Psoas muscle (tissue), 8 donors: ENCODE data around the gene FAM168B. TPM values are rescaled to one million over a fixed set of nuclear protein-coding genes. Genes with fewer than 3 reads are reported as not detected.

Experiments
- ATAC-seq, 4 donors: fragments of 200-7000 bp; cut with Tn5 transposase; one replicate each; pipeline ENCODE4 v1.9.1; 2020; ENCODE audit warnings: moderate library complexity in 3 of 4, mild to moderate bottlenecking in 2 of 4
- DNase-seq, 2 donors: peaks; one replicate each; pipeline ENCODE4 v3.0.0-alpha.2; 2020
- H3K27ac ChIP-seq: fragments of 200-600 bp; one replicate; pipeline ENCODE4 v1.8.0; 2022
- H3K27me3 ChIP-seq, 3 donors: fragments of 200-600 bp in 1 of 3; one replicate each; pipeline versions ENCODE4 v1.6.1 to v1.8.0; 2013 to 2022; ENCODE audit warnings: low read length in 2 of 3, mild to moderate bottlenecking in 2 of 3, moderate library complexity in 1 of 3; ENCODE audit not compliant: insufficient read depth in 3 of 3
- H3K36me3 ChIP-seq, 2 donors: fragments of 200-600 bp in 1 of 2; one replicate each; pipeline versions ENCODE4 v1.6.1 to v1.8.0; 2013 to 2022; ENCODE audit warnings: low read depth in 1 of 2, mild to moderate bottlenecking in 1 of 2, moderate library complexity in 1 of 2; ENCODE audit not compliant: insufficient read depth in 1 of 2
- H3K4me1 ChIP-seq: fragments of 200-600 bp; one replicate; pipeline ENCODE4 v1.8.0; 2022
- H3K4me3 ChIP-seq: fragments of 200-600 bp; one replicate; pipeline ENCODE4 v1.8.0; 2022; ENCODE audit warnings: mild to moderate bottlenecking
- H3K9me3 ChIP-seq: fragments of 200-600 bp; one replicate; pipeline ENCODE4 v1.8.0; 2022
- WGBS, 3 donors: extraction: QIAGEN DNeasy Blood & Tissue Kit; methylation state at CpG; one replicate each; pipeline versions ENCODE4 v1.1.6 to v1.1.7; 2013; 5-methylcytosine and 5-hydroxymethylcytosine counted together
- intact Hi-C, 2 donors: fragments of 100-400 bp; cut with DNase I; formaldehyde crosslinking; loops; one replicate each; pipeline versions ENCODE4 v1.11.0 to v1.14.2; 2022
- polyA plus RNA-seq, 3 donors: library from polyadenylated mRNA; stranded (reverse); fragments of 200-250 nt; gene quantifications; one replicate each; pipeline ENCODE4 v1.2.3, GENCODE V29; 2013
- total RNA-seq, 4 donors: library from RNA; stranded (reverse); fragmentation: NEBNext Ultra II Directional in 2 of 4; extraction: Animal tissue kit (Norgen Biotek cat#: 25700) in 2 of 4; gene quantifications; one replicate each; pipeline versions ENCODE4 v1.2.1 to v1.2.4, GENCODE V29; 2021 to 2023
- TF ChIP-seq, protein P1 (sequence below): fragments of 200-600 bp; IDR thresholded peaks from one replicate; pipeline ENCODE4 v1.8.0; 2022; ENCODE audit warnings: antibody characterized with exemption
- donor health status: healthy with polysubstance abuse.
- donor health status: DM: no; HTN: no; CAD: no; lungs with moderate emphysema.
- donor health status: Bipolar disorder and iron deficiency.
- donor health status: healthy.
- donor health status: DM: yes; HTN: yes; CAD: no.
- donor health status: DM: no; HTN: no; CAD: no.
- donor health status: DM: no; HTN: no; CAD: no.
- donor health status: DM: yes; HTN: yes; CAD: no.

FAM168B gene
- total and polyA plus RNA-seq, 7 donors, result 39.2 to 155 (median 98.8) TPM

DNA sequence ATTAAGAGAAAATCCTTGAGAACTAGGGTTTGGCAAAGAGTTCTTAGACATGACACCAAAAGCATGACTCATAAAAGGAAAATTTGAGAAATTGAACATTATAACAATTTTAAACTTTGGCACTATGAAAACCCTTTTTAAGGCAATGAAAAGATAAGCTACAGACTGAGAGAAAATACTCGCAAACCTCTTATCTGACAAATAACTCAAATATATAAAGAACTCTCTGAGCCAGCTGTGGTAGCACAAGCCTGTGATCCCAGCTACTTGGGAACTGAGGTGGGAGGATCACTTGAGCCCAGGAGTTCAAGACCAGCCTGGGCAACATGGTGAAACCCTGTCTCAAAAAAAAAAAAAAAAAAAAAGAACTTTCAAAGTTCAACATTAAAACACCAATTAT is 70.5 kb downstream of the FAM168B start:
- Histone ChIP-seq H3K36me3 (no peaks in the 10 kb centered on the region), H3K4me1 (no peaks in the 10 kb centered on the region), H3K27ac (no peak overlapping the region), H3K27me3 (no peaks in the 10 kb centered on the region), H3K4me3 (no peak overlapping the region), H3K9me3 (no peaks in the 10 kb centered on the region)
- ATAC-seq (no peak), DNase-seq (no peak)
- TF ChIP-seq, protein P1, sequence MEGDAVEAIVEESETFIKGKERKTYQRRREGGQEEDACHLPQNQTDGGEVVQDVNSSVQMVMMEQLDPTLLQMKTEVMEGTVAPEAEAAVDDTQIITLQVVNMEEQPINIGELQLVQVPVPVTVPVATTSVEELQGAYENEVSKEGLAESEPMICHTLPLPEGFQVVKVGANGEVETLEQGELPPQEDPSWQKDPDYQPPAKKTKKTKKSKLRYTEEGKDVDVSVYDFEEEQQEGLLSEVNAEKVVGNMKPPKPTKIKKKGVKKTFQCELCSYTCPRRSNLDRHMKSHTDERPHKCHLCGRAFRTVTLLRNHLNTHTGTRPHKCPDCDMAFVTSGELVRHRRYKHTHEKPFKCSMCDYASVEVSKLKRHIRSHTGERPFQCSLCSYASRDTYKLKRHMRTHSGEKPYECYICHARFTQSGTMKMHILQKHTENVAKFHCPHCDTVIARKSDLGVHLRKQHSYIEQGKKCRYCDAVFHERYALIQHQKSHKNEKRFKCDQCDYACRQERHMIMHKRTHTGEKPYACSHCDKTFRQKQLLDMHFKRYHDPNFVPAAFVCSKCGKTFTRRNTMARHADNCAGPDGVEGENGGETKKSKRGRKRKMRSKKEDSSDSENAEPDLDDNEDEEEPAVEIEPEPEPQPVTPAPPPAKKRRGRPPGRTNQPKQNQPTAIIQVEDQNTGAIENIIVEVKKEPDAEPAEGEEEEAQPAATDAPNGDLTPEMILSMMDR, result no peak
- intact Hi-C loops, result no loop called here
- 82 to 88% (median 83%) methylated on average over 1 of the region's 1 CpG for WGBS, 3 donors

DNA sequence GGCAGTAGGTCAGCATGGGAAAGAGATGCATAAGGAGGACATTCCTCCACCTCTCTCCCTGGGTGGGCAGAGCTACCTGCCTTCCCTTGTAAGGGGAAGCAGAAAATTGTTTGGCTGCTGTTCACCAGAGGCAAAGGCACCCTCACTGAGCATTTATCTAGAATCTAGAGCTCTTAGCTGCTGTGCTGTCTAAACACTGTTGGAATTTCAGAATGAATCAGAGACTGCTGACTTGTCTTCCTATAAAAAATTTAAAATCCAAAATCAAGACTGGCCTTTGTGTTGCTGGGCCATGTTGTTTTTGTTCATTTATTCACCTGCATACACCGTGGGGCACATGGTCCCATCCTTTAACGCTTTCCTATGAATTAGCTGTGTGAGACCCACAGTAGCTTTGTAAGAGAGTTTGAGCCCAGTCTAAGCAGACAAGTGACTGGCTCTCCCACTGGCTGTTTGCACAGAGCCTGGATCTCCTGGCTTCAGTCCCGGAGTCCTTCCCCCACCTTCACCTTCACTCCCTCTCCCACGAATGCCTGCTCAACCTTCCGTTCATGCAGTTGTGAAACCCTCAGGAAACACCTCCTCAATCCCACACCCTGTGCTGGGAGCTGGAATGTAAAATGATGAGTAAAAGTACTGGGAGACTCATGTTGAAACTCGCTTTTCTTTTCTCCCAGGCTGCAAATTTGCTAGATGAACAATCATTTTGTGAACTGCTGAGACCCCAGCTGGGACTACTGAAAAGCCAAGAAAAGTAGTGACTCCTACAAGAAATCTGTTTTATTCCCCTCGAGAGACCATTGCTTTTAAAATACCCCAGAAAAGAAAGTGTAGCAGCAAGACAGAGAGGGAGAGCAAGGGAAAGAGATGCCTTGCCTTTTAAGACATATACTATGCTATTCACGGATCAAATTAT is 76.2 kb downstream of the FAM168B start:
- Histone ChIP-seq H3K36me3 (no peaks in the 10 kb centered on the region), H3K27me3 (no peaks in the 10 kb centered on the region), H3K4me3 (no peak overlapping the region), H3K27ac (no peak overlapping the region), H3K4me1 (no peaks in the 10 kb centered on the region), H3K9me3 (no peaks in the 10 kb centered on the region)
- 37 to 48% (median 40%) methylated on average over 8 of the region's 8 CpGs for WGBS, 3 donors
- TF ChIP-seq, protein P1, result no peak
- ATAC-seq (no peak), DNase-seq (no peak)
- intact Hi-C loops, result no loop called here

DNA sequence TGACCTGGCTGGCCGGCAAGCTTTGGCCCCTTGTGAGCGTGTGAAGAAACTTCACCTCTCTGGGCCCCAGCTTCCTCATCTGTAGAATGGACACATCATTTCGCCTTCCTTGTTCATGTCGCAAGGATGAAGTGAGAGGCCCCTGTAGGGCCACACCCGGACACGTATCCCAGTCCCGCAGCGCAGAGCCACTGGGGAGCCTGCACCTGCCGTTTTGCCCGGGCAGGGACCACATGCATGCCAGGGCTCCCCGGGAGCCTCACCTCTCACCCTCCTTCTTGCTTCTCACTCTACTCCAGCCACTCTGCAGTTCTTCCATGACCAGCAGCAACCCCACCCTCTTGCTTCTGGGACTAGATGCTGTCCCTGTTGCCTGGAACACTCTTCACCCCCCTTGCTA is 77.5 kb downstream of the FAM168B start:
- TF ChIP-seq, protein P1, result no peak
- no peak overlapping the region for H3K27ac ChIP-seq
- no peaks in the 10 kb centered on the region for H3K9me3 ChIP-seq
- ATAC-seq (no peak), DNase-seq (no peak)
- intact Hi-C loops, result no loop called here
- WGBS, 3 donors, result 82 to 83% (median 83%) methylated on average over 10 to 11 of the region's 11 CpGs
- no peaks in the 10 kb centered on the region for H3K4me1 ChIP-seq
- no peak overlapping the region for H3K4me3 ChIP-seq
- H3K36me3 ChIP-seq, result no peaks in the 10 kb centered on the region
- no peaks in the 10 kb centered on the region for H3K27me3 ChIP-seq

GRCh38 chr2:131014141-131014540 is 79.1 kb downstream of the FAM168B start:
- intact Hi-C loops, result no loop called here
- no peak overlapping the region for H3K4me3 ChIP-seq
- H3K27me3 ChIP-seq, result no peaks in the 10 kb centered on the region
- H3K36me3 ChIP-seq, result no peaks in the 10 kb centered on the region
- DNase-seq (no peak), ATAC-seq (no peak)
- H3K9me3 ChIP-seq, result no peaks in the 10 kb centered on the region
- H3K4me1 ChIP-seq, result no peaks in the 10 kb centered on the region
- TF ChIP-seq, protein P1, result no peak
- H3K27ac ChIP-seq, result no peak overlapping the region
